ENCODE measurements around the gene HIGD1C.
A peak's percentile ranks its signal among the peaks of the same experiment; 100 is the strongest.

Gene HIGD1C

DNA sequence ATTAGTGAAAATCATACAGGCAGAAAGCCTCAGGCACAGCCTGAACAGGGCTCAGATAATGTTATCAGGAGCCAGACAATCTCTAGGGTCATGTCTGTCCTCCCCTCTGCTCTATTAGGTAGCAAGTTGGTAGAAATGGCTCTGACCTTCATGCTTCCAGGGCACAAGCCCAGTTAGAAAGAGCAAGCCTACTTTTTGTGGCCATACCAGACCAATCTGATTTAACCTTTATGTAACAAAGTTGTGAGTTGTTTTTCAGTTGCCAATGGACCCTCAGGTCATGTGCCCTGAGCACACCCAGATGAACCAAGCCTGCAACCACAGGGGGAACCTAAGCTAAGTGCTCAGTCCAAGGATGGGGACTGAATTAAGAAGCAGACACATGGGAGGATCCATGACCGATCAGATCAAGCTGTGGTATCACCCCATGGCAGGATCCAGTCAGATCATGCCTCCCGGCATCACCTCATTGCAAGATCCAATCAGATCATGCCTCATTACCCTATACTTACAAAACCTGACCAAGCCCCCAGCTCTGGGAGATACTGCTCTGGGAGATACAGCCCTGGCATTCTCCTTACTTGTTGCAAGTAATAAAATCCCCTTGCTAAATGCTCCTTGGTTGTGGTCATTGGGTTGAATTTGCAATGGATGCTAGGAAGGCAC, 18.8 kb upstream of the HIGD1C start:
- TF ChIP-seq, protein P1, sequence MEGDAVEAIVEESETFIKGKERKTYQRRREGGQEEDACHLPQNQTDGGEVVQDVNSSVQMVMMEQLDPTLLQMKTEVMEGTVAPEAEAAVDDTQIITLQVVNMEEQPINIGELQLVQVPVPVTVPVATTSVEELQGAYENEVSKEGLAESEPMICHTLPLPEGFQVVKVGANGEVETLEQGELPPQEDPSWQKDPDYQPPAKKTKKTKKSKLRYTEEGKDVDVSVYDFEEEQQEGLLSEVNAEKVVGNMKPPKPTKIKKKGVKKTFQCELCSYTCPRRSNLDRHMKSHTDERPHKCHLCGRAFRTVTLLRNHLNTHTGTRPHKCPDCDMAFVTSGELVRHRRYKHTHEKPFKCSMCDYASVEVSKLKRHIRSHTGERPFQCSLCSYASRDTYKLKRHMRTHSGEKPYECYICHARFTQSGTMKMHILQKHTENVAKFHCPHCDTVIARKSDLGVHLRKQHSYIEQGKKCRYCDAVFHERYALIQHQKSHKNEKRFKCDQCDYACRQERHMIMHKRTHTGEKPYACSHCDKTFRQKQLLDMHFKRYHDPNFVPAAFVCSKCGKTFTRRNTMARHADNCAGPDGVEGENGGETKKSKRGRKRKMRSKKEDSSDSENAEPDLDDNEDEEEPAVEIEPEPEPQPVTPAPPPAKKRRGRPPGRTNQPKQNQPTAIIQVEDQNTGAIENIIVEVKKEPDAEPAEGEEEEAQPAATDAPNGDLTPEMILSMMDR (IDR thresholded peaks at IDR 0.05; ENCODE audit: low read depth, low read length) = no peak
- peak; percentile 41 to 47 for DNase-seq (ENCODE audit: low read depth in 2 of 2)
- no peak overlapping the region for H3K4me3 ChIP-seq (replicated peaks in 1 of 2; ENCODE audit: low read depth in 2 of 2, low read length in 2 of 2)

DNA sequence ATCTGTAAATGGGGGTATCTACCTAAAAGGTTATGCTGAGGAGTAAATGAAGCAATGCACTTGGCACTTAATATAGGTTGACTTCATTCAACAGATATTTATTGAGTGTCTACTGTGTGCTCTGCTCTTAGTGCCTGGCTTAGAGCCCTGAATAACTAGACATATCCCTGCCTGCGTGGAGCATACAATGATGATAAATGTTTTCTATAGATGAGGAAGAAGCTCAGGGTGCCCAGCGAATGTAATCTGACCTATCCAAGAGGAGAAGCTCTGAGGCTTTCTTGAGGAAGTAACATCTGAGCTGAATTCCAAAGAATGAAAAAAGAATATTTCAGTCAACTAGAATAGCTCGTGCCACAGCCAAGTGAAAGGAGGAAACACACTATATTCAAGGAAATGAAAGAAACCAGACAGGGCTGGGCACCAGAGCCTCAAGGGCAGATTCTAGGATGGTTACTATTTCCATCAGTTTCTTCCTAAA, 17.9 kb upstream of the HIGD1C start:
- no peak overlapping the region for H3K4me3 ChIP-seq (replicated peaks in 1 of 2; ENCODE audit: low read depth in 2 of 2, low read length in 2 of 2)
- peak; percentile 35 to 69 for DNase-seq (ENCODE audit: low read depth in 2 of 2)
- TF ChIP-seq, protein P1 (IDR thresholded peaks at IDR 0.05; ENCODE audit: low read depth, low read length) = no peak

DNA sequence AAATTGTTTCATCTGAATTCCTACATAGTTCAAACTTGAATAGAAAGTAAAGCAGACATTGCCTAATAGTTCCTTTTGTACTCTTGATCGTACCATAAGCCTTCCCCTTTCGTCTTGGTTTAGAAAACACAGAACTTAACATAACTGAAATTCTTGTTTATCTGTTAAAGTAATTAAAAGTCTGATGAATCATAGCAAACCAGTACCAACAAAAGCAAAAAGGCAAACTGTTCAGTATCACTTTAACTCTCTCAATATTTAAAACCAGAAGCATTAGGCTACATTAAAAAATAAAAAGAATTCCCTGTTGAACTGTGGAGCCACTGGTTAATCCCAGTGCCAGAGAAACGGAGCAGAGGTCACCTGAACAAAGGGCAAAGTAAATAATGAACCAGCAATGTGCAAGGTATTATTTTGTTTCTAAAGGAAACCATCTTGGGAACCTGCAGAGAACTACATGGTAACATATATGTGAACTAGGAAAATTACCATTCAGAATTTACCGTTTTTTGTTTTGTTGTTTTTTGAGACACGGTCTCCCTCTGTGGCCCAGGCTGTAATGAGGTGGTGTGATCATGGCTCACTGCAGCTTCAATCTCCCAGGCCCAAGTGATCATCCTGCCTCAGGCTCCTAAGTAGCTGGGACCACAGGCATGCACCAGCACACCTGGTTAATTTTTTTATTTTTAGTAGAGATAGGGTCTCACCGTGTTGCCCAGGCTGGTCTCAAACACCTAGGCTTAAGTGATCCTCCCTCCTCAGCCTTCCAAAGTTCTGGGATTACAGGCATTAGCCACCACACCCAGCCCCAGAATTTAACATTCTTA, 17.1 kb upstream of the HIGD1C start:
- no peak overlapping the region for H3K4me3 ChIP-seq (replicated peaks in 1 of 2; ENCODE audit: low read depth in 2 of 2, low read length in 2 of 2)
- TF ChIP-seq, protein P1 (IDR thresholded peaks at IDR 0.05; ENCODE audit: low read depth, low read length) = no peak
- peak; percentile 72 to 75 for DNase-seq (ENCODE audit: low read depth in 2 of 2)

DNA sequence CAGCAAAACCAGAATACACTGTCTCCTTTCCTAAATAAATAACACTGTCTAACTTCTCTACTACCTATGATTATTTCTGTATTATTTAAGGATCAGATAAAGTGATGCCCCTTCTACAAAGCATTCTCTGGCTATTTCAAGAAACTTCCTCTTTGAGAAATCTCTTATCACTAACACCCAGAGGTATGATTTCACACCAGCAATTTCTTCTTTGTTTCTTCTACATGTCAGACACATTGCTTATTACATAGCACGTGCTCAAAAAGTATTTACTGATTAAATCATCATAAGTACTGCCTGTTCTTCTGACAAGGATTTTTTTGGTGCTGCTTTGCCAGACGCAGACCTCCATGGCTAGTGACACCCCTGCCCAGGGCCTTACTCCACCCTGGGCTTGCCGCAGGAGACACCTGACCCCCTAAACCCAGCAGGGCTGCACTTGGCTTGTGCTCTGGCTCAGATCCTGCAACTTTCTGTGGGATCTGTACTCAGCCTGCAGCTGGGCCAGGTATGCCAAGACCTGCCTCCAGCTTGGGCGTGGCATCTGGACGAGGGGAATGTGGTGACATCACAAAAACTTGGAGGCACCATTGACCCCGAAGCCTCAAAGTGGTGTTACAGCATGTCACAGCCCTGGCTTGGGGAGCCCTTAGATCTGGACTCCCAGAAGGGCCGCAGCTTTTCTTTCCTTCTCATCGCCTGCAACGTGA, 15.4 kb upstream of the HIGD1C start:
- no peak overlapping the region for H3K4me3 ChIP-seq (replicated peaks in 1 of 2; ENCODE audit: low read depth in 2 of 2, low read length in 2 of 2)
- no peak for DNase-seq (ENCODE audit: low read depth in 2 of 2)
- TF ChIP-seq, protein P1 (IDR thresholded peaks at IDR 0.05; ENCODE audit: low read depth, low read length) = no peak

DNA sequence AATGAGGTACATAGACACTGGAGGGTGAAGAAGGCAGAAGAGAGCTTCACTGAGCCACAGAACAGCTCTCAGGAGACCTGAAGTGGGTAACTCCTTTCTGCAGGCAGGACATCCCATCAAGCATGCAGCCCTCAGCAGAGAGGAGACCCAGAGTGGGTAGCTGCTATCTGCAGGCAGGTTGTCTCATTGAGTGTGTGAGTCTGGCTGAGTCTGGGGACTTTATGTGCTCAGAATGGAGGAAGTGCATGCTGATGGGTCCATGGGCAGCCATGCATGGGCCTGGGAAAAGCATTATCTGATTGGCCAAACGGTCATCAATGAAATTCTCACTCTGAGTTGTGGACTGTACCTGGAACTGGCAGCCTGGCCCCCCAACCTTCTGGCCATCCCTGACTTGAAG, 14.7 kb upstream of the HIGD1C start:
- no peak for DNase-seq (ENCODE audit: low read depth in 2 of 2)
- TF ChIP-seq, protein P1 (IDR thresholded peaks at IDR 0.05; ENCODE audit: low read depth, low read length) = no peak
- H3K4me3 ChIP-seq (replicated peaks in 1 of 2; ENCODE audit: low read depth in 2 of 2, low read length in 2 of 2) = no peak overlapping the region

DNA sequence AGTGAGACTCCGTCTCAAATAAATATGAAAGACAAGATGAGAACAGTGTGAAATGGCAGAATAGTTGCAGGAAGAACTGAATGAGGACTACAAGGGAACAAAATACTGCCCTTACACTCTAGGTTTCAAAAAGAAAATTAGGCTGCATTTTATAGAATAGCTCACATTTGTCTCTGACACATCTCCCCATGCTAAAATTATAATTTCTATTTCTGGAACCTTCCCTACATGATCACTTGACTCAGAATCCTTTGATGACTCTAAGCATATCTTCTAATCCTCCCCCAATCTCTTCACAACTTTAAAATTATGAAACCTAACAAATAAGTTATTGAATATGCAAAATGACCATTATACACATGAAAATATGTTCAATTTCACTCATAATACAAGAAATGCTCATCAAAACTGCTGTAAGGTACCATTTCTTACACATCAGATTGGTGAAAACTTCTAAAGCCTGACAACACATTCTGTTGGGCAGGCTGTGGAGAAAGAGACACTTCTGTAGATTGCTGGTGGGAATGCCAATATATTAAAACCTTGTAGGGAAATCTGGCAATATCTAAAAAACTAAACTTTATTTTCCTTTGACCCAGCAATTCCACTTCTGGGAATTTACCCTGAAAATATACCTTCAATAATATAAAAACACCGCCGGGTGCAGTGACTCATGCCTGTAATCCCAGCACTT, 4.3 kb upstream of the HIGD1C start:
- TF ChIP-seq, protein P1 (IDR thresholded peaks at IDR 0.05; ENCODE audit: low read depth, low read length) = no peak
- no peak for DNase-seq (ENCODE audit: low read depth in 2 of 2)

More for the DNA sequence above, 4.3 kb upstream of the HIGD1C start:
- H3K4me3 ChIP-seq (replicated peaks in 1 of 2; ENCODE audit: low read depth in 2 of 2, low read length in 2 of 2) = no peak overlapping the region
